ENCODE measurements around the gene TMEM255B.

GRCh38 chr13:113843864-113844556, 85.0 kb downstream of the TMEM255B start:
- TF ChIP-seq POLR2A (IDR thresholded peaks at IDR 0.05; ENCODE audit: extremely low read depth, insufficient read length), result no peak
- no peak for TF ChIP-seq CTCF (IDR thresholded peaks at IDR 0.05; ENCODE audit: low read depth, low read length)
- TF ChIP-seq MAX (IDR thresholded peaks at IDR 0.05; ENCODE audit: low read depth, low read length), result no peak
- TF ChIP-seq MYC (IDR thresholded peaks at IDR 0.05; ENCODE audit: low read depth, low read length), result no peak

Data from NB4 (cell line).